Mesothelial cell of epicardium (in vitro differentiated cells): ENCODE results near the gene GRID1. TPM values are rescaled to one million over a fixed set of nuclear protein-coding genes. Genes with fewer than 3 reads are reported as not detected.

Experiments used
- DNase-seq, 2 experiments: peaks; one replicate each; pipeline ENCODE4 v3.0.0; 2021; ENCODE audit warnings: low spot score in 2 of 2; ENCODE audit not compliant: unreplicated experiment in 2 of 2
- H3K27ac Mint-ChIP-seq: 2 replicates; pipeline ENCODE4 v1.8.0; 2021; ENCODE audit warnings: mixed read lengths
- H3K27me3 Mint-ChIP-seq: 2 replicates; pipeline ENCODE4 v1.8.0; 2021; ENCODE audit warnings: low read depth, mixed read lengths
- H3K36me3 Mint-ChIP-seq: 2 replicates; pipeline ENCODE4 v1.8.0; 2021; ENCODE audit warnings: mixed read lengths
- H3K4me1 Mint-ChIP-seq: 2 replicates; pipeline ENCODE4 v1.8.0; 2021; ENCODE audit warnings: mixed read lengths
- H3K4me3 Mint-ChIP-seq: 2 replicates; pipeline ENCODE4 v1.8.0; 2021; ENCODE audit warnings: mild to moderate bottlenecking, moderate library complexity, mixed read lengths
- H3K9me3 Mint-ChIP-seq: 2 replicates; pipeline ENCODE4 v1.8.0; 2021; ENCODE audit warnings: mixed read lengths
- CTCF ChIP-seq: fragments of 200-600 bp; sonication (generic); IDR thresholded peaks from one replicate; pipeline ENCODE4 v1.5.0; 2021; ENCODE audit warnings: antibody characterized with exemption; ENCODE audit not compliant: unreplicated experiment
- total RNA-seq: library from RNA; stranded (reverse); gene quantifications from 3 replicates; pipeline ENCODE4 v1.2.1, GENCODE V29; 2021

Gene GRID1
- total RNA-seq, 1 donor from 2014 or later, result 0.22 TPM

GRCh38 chr10:86206240-86206579 is 160.4 kb downstream of the GRID1 start:
- no peak for TF ChIP-seq CTCF
- Mint-ChIP-seq H3K4me1 (no peaks in the 10 kb centered on the region), H3K27ac (no peak overlapping the region), H3K27me3 (peaks cover 34% of the 10 kb centered on the region), H3K4me3 (no peak overlapping the region), H3K36me3 (no peaks in the 10 kb centered on the region), H3K9me3 (no peaks in the 10 kb centered on the region)
- no peak for DNase-seq

GRCh38 chr10:86205306-86206239 is 161.0 kb downstream of the GRID1 start:
- Mint-ChIP-seq H3K9me3 (no peaks in the 10 kb centered on the region), H3K4me1 (no peaks in the 10 kb centered on the region), H3K4me3 (no peak overlapping the region), H3K27ac (no peak overlapping the region), H3K36me3 (no peaks in the 10 kb centered on the region), H3K27me3 (peaks cover 37% of the 10 kb centered on the region)
- no peak for TF ChIP-seq CTCF
- no peak for DNase-seq

GRCh38 chr10:86204421-86205305 is 161.9 kb downstream of the GRID1 start:
- no peak for TF ChIP-seq CTCF
- no peak overlapping the region for H3K27ac Mint-ChIP-seq
- H3K36me3 Mint-ChIP-seq, result no peaks in the 10 kb centered on the region
- H3K9me3 Mint-ChIP-seq, result no peaks in the 10 kb centered on the region
- DNase-seq, result no peak
- no peaks in the 10 kb centered on the region for H3K4me1 Mint-ChIP-seq
- peaks cover 37% of the 10 kb centered on the region for H3K27me3 Mint-ChIP-seq
- H3K4me3 Mint-ChIP-seq, result no peak overlapping the region

GRCh38 chr10:86203162-86203905 is 163.3 kb downstream of the GRID1 start:
- Mint-ChIP-seq H3K4me1 (no peaks in the 10 kb centered on the region), H3K4me3 (no peak overlapping the region), H3K9me3 (no peaks in the 10 kb centered on the region), H3K27ac (no peak overlapping the region), H3K27me3 (peaks cover 34% of the 10 kb centered on the region), H3K36me3 (no peaks in the 10 kb centered on the region)
- TF ChIP-seq CTCF, result no peak
- DNase-seq, result peak; percentile 46 to 71

- TF ChIP-seq CTCF, result no peak
- Mint-ChIP-seq H3K9me3 (no peaks in the 10 kb centered on the region), H3K27me3 (peaks cover 37% of the 10 kb centered on the region), H3K4me3 (no peak overlapping the region), H3K27ac (no peak overlapping the region), H3K36me3 (no peaks in the 10 kb centered on the region), H3K4me1 (no peaks in the 10 kb centered on the region)
- DNase-seq, result no peak
Measured at GRCh38 chr10:86202226-86202735, 164.3 kb downstream of the GRID1 start.
